ENCODE results near the gene RNF144A.

RNF144A gene

DNA sequence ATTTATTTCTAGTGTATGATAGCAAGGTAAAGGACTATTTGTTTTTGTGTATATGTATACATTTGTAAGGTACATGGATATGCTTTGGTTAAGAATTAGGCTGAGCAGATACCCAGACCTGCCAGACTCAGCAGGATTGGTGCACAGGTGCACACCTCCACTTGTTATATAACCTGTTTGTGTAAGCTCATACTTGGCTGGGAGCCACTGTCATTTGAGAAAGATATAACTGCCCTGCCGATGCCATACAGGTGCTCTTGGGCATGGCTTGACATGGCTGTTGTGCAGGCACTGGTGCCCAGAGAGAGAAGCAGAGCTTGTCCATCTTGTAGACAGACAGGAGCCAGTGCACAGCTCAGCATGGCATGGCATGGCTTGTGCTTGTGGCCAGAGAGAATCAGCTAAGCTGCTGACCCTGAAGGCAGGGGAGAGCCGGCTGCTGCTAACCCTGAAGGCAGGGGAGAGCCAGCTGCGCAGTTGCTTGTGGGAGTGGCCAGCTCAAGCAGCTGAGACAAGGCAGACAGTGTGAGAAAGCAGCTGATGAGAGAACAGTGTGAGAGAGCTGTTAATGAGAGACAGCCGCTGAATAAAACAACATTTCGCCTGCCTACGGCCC lies 136.5 kb downstream of the RNF144A start:
- DNase-seq = peak; percentile 80

DNA sequence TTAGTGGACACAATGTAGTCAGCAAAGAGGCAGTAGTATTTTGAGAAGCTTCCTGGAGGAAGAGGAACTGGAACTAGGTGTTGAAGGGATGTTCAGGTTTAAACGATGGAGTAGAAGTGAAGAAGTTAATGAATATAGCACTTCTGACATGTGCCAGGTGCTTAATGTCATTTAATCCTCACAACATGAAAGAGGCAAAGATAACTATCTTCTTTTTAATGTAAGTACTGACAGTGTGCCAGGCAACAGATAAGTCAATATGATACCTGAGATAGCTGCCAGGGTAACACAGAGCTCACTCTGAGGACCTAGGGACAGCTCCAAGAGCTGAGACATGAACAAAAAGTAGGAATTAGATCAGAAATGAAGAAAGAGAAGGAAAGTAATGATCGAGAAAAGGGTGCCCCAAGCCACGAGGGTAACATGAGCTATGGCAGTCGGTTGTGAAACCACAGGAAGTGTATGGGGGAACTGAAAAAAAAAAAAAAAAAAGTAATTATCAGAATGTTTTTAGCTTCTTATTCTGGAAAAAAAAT lies 140.7 kb downstream of the RNF144A start:
- no peak for DNase-seq

DNA sequence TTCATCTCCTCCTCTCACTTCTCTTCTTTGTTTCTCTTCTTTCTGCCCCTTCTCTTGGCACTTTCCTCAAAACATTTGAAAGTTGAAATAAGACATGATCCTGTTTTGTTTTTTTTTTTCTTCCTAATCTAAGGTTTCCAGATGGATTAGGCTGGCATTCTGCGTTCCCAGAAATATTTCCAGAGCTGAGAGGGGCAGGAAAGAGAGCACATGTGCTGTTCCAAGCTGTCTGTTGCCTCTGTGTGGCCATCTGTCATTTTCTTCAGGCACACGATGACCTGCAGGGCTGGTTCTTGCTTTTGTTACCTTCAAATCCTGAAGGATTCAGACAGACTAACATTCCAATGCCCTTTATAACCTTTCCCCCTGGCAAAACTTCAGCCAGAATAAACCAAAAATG lies 142.9 kb downstream of the RNF144A start:
- no peak for DNase-seq

DNA sequence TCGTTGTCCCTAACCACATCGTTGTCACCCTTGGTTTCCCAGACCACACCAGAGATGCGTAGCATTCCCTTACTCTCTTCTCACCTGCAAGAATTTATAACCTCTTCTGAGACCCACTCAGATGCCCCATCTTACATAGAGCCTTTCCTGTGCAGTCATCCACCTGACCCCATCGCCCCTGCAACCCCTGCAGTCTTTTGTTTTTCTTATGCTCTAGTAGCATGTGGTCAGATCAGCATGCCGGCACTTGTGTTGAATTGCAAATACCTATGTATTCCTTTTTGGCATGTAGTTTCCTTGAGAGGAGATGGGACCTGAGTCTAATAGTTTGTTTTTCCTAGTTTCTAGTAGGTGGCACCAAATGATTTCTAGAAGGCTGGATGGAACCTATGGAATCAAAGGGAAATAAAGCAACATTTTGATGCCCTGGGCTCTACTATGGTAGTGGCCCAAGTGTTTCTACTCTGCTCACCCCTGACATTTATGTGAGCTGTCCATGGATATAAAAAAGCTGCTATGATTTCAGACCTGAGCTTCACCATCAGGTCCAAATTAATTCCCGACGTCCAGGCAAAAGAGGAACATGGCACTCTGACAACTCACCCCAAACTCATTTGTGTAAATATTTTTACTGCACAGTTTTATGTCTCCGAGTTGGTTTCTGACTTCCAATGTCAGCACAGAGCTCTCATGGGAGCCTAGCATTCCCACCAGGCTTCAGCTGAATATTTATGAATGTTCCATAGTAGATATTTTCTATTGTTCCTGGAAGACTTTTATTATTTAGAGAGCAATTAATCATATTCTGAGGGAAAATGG lies 143.6 kb downstream of the RNF144A start:
- no peak for DNase-seq

DNA sequence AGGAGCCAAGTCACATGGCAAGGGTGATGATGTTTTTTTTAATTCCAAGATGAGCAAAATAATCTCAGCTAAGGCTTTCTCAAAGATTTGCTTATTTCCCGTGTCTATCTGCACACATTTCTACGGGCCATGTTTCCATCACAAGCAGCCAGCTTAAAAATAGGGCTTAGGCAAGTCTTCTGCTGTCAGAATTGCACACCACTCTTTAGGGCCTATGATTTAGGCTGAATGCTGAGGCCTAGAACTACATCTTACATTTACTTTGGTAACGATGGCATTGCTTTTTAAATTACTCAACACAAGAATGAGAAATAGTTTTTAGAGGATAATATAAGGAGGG lies 144.2 kb downstream of the RNF144A start:
- no peak for DNase-seq

DNA sequence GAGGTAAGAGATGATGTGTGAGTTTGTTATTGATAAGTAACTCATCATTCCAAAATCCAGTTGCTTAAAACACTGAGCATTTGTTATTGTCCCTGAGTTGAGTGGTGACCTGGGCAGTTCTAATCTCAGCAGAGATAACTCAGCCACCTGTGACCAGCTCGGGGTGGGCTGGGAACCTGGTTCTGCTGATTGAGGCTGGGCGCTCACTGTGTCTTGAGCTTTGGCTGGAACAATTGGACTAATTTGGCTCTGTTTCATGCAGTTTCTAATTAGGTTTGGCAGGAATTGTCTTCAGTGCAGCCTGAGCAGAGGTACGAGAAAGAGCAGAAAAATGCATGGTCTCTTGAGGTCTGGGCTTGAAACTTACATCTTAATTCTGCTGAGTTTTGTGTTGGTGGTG lies 144.7 kb downstream of the RNF144A start:
- no peak for DNase-seq

DNA sequence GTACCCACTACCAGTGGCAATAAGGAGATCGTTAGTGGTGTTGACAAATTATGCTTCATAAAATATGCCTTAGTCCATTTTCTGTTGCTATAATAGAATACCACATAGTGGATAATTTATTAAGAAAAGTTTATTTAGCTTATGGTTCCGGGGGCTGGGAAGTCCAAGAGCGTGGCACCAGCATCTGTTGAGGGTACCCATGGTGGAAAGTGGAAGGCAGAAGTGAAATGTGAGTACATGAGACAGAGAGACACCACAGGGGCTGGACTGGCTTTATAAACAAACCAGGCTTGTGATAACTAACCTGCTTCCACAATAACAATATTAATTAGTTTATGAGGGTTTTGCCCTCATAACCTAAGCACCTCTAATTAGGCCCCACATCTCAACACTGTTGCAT lies 146.6 kb downstream of the RNF144A start:
- DNase-seq = no peak

DNA sequence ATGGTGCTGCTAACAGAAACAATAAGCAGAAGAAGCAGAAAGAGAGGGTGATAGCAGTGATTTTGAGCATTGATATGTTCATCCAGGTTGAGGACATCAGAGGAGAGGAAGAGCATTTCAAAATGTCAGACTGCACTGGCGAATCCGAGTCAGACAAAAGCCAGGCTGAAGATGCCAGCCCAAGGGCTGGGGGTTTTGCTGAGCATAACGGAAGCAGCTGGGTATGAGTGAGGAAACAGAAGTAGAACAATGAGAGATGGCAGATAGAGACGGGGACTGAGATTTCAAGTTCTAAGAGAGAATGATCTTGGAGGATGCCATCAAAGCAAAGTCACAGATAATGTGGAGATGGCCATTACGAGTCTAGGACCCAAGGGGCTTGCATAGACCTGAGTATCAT lies 151.2 kb downstream of the RNF144A start:
- DNase-seq = no peak

DNA sequence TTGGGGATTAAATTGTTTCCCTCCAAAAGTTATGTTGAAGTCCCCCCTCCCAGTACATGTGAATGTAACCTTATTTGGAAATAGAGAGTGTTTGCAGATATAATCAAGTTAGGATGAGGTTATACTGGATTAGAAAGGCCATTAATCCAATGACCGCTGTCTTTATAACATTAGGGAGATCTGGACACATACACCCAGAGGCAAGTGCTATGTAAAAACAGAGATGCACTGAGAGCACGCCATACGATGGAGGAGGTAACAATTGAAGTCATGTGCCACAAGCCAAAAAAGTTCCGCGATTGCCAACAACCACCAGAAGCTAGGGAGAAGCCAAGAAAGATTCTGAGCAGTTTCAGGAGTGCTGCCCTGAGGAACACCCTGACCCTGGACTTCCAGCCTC lies 153.3 kb downstream of the RNF144A start:
- DNase-seq = no peak

DNA sequence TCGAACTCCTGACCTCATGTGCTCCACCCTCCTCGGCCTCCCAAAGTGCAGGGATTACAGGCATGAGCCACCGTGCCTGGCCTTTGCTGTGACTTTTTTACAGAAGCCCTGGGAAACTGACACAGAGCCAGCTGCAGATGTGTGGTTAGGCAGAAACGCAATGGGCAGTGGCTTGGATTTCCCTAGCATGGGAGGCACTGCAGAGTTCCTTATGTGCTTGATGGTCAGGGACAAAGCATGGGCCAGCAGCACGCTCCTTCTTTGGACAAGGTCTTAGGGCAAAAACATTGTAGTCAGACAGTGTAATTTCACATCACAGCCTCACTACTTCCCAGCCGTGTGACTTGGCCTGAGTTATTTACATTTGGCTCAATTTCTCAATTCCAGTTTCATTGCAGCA lies 153.9 kb downstream of the RNF144A start:
- DNase-seq = no peak

DNA sequence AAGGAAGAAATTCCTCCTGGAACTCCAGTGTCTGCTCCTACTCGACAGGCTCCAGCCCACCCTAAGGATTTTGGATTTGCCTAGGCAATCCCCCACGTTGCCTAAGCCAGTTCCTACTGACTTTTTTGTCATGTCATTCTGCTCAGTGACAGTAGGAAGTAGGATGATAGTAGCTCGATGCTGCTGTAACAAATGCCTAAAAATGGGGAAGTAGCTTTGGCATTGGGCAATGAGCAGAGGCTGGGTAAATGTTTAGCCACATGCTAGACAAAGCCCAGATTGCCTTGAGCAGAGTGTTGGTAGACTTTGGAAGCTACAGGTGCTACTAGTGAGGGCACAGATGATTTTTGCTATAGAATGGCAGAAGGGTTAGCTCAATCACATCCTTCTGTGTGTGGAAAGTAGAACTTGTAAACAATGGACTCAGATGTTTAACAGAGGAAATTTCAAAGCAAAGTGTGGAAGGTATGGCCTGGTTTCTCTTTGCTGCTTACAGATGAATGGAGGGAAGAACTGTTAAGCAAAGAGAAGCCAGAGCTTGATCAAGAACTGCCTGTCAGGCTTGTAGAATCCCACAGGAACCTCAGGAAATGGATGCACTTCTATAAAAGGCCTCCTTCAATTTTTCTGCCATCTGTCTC lies 154.8 kb downstream of the RNF144A start:
- DNase-seq = no peak

DNA sequence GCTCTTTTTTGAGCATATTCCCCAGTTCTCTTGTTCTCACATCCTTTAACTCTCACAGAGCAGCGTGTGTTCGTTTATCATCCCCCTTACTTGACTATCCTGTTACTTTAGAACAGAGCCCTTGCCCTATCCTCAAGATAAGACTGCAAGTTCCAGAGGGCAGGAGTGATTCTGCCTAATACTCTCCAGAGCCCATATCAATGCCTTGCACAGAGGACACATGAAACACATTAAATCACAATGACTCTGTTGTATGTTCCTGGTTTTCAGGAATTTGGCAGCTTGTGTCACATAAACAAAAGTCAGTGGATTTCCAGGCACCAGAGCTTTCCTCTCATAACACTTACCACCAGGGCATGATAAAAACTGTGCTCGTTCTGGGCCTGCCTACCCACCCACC lies 156.7 kb downstream of the RNF144A start:
- no peak for DNase-seq

DNA sequence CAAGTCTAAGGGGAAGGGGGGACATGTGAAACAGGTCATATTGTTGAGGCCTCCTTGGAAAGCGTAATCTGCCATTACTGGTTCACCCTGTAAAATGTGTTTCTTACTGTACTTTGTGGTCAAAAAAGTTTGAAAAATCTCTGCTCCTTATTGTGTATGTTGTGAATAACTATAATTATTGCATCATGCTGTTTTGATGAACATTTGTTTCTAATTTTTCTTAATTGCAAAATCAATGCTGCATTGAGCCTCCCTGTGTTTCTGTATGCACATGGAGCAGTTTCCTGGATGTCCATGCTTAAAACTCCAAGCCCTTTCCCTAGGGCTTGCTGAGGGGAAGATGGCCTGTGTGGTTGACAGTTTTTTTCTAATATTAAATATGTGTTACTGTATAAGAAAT lies 158.6 kb downstream of the RNF144A start:
- DNase-seq = no peak

DNA sequence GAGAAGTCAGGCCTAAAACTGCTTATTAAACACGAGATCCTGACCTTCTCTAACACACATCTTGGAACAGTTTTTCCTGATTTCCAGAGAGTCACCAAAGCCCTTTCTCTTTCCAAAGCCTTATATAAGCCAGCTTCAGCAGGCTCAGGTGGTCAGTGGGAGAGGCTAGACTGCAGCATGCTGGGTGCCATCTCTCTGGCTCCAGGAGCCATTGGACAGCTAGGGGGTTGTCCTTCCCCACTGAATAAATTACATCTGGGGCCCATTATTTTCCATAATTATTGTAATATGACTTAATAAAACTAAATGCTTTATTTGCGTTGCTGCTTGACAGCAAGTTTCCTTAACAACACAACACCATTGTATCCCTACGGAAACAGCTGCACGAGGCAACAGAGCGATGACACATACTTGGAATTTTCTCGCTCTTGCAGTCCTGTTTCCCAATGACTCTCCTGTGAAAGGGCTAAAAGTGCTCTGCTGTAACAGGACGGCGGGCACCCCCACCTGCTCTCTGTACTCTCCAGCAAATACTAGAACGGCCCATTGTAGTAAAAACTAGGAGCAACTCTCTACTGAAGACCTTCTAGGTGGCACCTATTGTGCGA lies 160.6 kb downstream of the RNF144A start:
- no peak for DNase-seq

DNA sequence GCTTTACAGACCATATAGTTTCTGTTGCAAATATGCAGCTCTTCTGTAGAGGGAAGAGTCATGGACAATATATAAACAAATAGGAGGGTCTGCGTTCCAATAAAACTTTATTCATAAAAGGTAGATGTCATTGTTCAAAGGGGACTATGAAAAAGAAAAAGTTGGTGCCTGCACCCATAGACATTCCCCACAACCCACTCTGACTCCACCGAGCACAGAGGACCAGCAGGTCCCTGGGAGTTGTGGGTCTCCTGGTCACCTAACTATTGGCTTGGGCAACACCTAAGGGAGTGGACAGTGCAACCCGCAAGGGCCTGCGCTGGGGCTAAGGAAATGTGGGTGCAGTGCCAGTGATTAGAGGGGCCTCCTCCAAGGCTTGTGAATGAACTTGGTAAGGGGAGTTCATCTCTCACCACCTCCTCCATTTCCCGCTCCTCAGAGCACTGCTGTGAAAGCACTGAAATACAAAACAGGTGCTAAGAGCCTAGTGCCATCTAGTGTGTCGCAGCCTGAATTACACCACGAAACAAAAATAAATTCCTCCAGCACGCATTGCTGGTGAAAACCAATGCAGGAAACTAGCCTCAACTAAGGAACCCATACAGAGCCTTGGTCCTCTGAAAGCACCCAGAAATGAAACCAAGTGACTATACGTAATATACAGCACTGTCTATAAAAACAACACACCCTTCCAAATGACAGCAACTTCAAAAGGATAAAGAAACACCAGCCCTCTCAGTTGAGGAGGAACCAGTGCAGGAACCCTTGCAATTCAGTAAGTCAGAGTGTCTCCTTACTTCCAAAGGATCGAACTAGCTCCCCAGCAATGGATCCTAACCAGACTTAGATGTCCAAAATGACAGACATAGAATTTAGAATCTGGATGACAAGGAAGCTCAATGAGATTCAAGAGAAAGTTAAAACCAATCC lies 166.6 kb downstream of the RNF144A start:
- no peak for DNase-seq

DNA sequence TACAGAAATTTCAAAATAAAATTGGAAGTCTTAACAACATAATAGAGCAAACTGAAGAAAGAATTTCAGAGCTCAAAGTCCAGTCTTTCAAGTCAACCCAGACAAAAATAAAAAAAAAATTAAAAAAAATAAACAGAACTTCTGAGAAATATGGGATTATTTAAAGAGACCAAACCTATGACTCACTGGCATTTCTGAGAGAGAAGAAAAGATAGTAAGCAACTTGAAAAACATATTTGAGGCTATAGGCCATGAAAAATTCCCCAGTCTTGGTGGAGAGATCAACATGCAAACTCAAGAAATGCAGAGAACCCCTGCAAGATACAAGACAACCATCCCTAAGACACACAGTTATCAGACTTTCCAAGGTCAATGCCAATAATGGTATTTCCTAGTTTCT lies 167.4 kb downstream of the RNF144A start:
- no peak for DNase-seq

DNA sequence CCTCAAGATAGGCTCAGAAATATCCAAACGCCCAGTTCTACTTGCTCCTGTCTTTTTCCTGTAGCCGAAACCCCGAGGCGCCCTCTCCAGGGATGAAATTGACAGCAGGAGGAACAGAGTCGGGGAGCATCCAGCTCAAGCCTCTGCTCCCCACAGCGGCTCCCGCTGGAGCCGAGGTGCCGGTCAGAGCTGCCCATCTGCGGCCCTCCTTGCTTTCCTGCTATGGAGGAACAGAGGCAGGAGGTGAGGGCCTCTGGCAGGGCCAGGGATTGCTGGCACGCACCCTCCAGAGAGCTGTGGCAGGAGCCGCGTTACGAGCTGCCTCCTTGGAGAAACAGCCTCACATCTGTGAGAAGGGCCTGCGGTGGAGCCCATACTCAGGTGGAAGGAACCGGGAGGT lies 172.1 kb downstream of the RNF144A start:
- no peak for DNase-seq

DNA sequence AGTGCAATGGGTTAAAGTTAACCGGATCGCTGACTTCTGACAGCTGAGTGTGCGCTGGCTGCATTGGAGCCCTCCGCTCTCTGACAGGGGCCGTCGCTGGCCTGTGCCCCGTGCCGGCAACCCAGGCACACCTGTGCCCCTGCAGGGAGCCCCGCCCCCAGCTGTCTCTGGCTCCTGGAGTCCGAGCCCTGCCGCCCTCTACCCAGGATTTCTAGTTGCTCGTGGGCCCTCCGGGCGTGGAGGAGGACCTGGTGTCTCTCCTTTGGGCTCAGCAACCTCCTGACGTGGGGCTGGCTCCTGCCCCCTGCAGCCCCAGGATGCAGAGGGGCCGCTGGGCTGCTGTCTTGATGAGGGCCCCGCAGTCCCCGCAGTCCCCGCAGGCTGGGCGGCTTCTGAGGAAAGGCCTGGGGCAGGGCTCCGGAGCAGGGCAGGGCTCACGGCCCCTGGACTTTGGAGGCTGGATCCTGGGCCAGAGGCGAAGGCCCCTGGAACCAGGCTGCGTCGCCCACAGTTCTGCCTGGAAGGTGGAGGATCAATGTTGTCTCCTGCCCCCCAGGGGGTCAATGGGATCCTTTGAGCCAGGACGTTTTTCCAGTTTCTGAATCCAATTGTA lies 172.8 kb downstream of the RNF144A start:
- no peak for DNase-seq

DNA sequence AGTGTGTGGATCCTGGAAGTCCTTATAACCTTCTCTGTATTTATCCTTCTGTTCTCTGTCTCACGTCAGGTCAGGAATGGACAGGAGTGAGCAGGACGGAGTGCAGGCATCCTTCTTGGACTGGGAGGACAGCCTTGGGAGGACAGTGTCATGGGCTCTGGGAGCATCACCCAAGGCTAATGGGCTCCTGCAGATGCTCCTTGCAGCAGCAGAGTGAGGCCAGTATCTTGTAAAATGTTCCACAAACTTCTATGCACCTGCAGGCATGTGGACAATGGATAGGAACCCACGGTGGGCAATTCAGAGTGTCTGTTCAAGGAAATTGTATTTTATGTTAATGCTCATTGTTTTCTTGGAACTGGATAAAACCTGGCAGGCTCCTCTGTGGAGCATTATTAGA lies 176.2 kb downstream of the RNF144A start:
- DNase-seq = no peak

Data from NCI-H2081 treated with DMSO at 0.1 percent for 48 hours (cell line).